ENCODE measurements around the gene CYP4F3.
"Not testable (repeated sequence)": the region's sequence is repeated elsewhere in the genome, so short reads cannot be mapped to it uniquely, and the experiment has no call there.

The CYP4F3 gene, protein sequence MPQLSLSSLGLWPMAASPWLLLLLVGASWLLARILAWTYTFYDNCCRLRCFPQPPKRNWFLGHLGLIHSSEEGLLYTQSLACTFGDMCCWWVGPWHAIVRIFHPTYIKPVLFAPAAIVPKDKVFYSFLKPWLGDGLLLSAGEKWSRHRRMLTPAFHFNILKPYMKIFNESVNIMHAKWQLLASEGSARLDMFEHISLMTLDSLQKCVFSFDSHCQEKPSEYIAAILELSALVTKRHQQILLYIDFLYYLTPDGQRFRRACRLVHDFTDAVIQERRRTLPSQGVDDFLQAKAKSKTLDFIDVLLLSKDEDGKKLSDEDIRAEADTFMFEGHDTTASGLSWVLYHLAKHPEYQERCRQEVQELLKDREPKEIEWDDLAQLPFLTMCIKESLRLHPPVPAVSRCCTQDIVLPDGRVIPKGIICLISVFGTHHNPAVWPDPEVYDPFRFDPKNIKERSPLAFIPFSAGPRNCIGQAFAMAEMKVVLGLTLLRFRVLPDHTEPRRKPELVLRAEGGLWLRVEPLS

DNA sequence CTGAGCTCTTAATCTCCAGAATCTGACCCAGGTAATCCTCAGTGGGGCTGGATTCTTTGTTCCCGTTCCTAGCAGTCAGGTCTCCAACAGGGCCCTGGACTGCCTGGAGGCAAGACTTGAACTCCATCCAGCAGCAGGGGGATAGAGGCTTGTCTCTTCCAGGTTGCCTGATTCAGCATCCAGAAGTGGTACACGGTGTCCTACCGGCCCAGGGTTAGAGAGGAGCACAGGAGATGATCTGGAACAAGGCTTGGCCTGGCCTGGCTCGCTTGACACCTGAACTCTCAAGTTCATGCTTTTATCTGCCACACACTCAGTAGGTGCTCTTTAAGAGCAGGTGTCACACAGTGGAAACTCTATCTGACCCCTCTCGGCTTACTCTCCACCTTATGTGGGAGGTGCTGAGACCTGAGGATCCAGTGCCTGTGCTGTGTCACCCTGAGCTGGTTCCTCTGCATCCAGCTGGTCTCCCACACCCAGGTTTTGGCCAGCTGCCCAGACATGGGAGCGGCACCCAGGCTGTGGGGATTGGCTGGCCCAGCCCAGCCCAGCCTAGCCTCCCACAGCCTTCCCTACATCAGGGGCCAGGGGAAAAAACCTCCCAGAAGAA lies at the start of gene CYP4F3:
CYP4F3 (plus strand) TSS at position 604 of the 610 bp plus-strand sequence. CDS start 519 bp downstream, outside the sequence.
- DNase-seq (ENCODE audit: low read depth): peak; percentile 15

GRCh38 chr19:15591796-15592195 lies 48.9 kb upstream of the CYP4F3 start:
- H3K4me3 ChIP-seq (ENCODE audit: low read depth, low read length): no peak overlapping the region
- DNase-seq (ENCODE audit: low read depth): no peak
- TF ChIP-seq, protein P1, sequence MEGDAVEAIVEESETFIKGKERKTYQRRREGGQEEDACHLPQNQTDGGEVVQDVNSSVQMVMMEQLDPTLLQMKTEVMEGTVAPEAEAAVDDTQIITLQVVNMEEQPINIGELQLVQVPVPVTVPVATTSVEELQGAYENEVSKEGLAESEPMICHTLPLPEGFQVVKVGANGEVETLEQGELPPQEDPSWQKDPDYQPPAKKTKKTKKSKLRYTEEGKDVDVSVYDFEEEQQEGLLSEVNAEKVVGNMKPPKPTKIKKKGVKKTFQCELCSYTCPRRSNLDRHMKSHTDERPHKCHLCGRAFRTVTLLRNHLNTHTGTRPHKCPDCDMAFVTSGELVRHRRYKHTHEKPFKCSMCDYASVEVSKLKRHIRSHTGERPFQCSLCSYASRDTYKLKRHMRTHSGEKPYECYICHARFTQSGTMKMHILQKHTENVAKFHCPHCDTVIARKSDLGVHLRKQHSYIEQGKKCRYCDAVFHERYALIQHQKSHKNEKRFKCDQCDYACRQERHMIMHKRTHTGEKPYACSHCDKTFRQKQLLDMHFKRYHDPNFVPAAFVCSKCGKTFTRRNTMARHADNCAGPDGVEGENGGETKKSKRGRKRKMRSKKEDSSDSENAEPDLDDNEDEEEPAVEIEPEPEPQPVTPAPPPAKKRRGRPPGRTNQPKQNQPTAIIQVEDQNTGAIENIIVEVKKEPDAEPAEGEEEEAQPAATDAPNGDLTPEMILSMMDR (IDR thresholded peaks at IDR 0.05; ENCODE audit: control insufficient read depth, extremely low read depth, insufficient read depth): no peak

More for the DNA sequence above, at the start of gene CYP4F3:
- TF ChIP-seq, protein P1 (IDR thresholded peaks at IDR 0.05; ENCODE audit: control insufficient read depth, extremely low read depth, insufficient read depth): no peak
- no peak within 1 kb of the TSS for H3K4me3 ChIP-seq (ENCODE audit: low read depth, low read length)

DNA sequence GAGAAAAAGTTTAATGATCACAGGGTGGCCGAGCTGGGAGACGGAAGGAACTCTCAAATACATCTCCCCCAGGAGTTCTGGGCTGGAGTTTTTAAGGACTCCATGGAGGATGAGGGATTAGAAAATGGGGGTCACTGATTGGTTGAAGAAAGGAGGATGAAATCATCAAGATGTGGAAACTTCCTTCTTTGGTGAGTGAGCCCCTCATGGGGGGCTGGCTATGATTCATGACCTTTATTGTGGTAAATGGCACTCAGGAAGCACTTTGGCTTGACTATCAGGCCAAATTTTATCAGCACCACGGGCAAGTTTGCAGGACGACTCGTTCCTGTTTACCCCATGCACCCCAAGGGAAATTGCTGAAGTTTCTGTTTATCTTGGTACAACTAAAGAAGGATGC lies 48.2 kb upstream of the CYP4F3 start:
- not testable (repeated sequence) for H3K4me3 ChIP-seq (ENCODE audit: low read depth, low read length); DNase-seq (ENCODE audit: low read depth)

GRCh38 chr19:15593766-15594165 lies 46.9 kb upstream of the CYP4F3 start:
- DNase-seq (ENCODE audit: low read depth); H3K4me3 ChIP-seq (ENCODE audit: low read depth, low read length): not testable (repeated sequence)

- H3K4me3 ChIP-seq (ENCODE audit: low read depth, low read length): no peak overlapping the region
- TF ChIP-seq, protein P1 (IDR thresholded peaks at IDR 0.05; ENCODE audit: control insufficient read depth, extremely low read depth, insufficient read depth): no peak
- DNase-seq (ENCODE audit: low read depth): peak; percentile 83
These were observed 45.6 kb upstream of the CYP4F3 start for GRCh38 chr19:15595069-15595468.

GRCh38 chr19:15607978-15608925 lies 32.4 kb upstream of the CYP4F3 start:
- H3K4me3 ChIP-seq (ENCODE audit: low read depth, low read length); DNase-seq (ENCODE audit: low read depth): not testable (repeated sequence)

DNA sequence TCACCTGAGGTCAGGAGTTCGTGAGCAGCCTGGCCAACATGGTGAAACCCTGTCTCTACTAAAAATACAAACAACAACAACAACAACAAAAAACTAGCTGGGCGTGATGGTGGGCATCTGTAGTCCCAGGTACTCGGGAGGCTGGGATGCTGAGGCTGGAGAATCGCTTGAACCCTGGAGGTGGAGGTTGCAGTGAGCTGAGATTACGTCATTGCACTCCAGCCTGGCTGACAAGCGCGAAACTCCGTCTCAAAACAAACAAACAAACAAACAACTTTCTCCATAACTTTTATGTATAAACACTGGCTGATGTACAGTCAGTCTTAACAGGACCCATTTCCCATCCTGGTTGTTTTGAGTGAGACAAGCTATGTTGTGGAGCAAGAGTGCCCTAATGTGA lies 31.4 kb upstream of the CYP4F3 start:
- DNase-seq (ENCODE audit: low read depth): no peak
- TF ChIP-seq, protein P1 (IDR thresholded peaks at IDR 0.05; ENCODE audit: control insufficient read depth, extremely low read depth, insufficient read depth): no peak

DNA sequence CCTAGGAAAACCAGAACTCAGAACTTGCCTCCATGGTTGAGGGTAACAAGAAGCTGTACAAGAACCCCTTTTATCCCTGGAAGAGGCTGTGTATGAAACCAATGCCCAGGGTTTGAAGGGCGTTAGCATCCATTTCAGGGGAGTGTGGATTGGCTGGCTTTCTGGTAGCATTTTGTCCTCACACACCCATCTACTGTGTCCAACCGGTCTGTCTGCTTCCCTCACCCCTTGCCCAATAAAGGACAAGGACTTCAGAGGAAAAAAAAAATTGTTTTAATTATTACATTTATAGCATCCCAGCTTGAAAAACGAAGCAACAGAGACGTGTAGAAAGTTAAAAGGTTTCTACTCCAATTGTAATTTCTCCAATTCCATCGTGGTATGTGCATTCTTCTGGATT lies 28.4 kb upstream of the CYP4F3 start:
- H3K4me3 ChIP-seq (ENCODE audit: low read depth, low read length): no peak overlapping the region
- TF ChIP-seq, protein P1 (IDR thresholded peaks at IDR 0.05; ENCODE audit: control insufficient read depth, extremely low read depth, insufficient read depth): no peak
- DNase-seq (ENCODE audit: low read depth): no peak

More for the DNA sequence above, 31.4 kb upstream of the CYP4F3 start:
- no peak overlapping the region for H3K4me3 ChIP-seq (ENCODE audit: low read depth, low read length)
